GM21529 (cell line): ENCODE results near the gene ACER1.
"Not testable (repeated sequence)": the region's sequence is repeated elsewhere in the genome, so short reads cannot be mapped to it uniquely, and the experiment has no call there.

Source experiments
- ATAC-seq: cut with Tn5 transposase; IDR thresholded peaks from one replicate; pipeline ENCODE4 v1.9.1; 2021; ENCODE audit not compliant: unreplicated experiment

ACER1 gene

GRCh38 chr19:6357174-6357573 lies 23.8 kb upstream of the ACER1 start:
- ATAC-seq = no peak

GRCh38 chr19:6355321-6356040 lies 22.1 kb upstream of the ACER1 start:
- ATAC-seq = not testable (repeated sequence)

DNA sequence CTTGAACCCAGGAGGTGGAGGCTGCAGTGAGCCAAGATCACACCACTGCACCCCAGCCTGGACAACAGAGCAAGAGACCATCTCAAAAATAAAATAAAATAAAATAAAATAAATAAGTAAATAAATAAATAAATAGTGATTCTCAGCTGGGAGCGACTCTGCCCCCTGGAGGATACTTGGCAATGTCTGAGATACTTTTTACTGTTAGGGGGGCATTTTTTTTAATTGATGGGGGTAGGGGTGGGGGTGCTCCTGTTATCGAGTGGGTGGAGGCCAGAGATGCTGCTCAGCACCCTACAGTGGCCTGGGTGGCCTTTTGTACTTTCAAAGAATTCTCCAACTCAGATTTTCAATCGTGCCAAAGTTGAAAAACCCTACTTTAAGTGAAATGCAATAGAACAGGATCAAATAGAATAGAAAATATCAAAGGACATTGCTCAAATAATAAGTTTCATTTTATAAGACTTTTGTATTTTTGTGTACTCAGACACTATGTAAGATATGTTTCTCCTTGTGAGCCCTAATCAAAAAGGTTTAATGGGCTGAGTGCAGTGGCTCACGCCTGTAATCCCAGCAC lies 20.8 kb upstream of the ACER1 start:
- ATAC-seq = no peak

- no peak for ATAC-seq
These were observed 19.2 kb upstream of the ACER1 start for GRCh38 chr19:6352381-6353165.

DNA sequence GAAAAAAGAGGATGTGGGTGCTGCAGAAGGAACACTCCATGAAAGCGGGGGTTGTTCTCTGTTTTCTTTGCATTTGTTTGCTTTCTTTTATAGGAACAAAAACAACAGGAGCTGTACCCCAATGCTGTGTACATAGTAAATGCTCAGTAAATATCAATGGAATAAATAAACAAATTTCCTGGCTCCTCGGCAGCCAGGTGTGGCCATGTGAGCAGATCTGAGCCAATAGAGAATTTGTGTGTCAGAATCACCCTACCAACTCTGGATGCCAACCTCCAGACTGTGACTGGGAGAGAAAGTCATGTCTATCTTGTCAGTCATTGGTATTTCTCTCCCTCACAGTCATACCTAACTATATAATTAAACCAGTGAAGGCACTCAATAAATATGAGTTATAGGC lies 17.3 kb upstream of the ACER1 start:
- ATAC-seq = no peak

GRCh38 chr19:6349271-6349670 lies 15.9 kb upstream of the ACER1 start:
- ATAC-seq = not testable (repeated sequence)

- ATAC-seq = no peak
These were observed 10.1 kb upstream of the ACER1 start for GRCh38 chr19:6343462-6343861.

DNA sequence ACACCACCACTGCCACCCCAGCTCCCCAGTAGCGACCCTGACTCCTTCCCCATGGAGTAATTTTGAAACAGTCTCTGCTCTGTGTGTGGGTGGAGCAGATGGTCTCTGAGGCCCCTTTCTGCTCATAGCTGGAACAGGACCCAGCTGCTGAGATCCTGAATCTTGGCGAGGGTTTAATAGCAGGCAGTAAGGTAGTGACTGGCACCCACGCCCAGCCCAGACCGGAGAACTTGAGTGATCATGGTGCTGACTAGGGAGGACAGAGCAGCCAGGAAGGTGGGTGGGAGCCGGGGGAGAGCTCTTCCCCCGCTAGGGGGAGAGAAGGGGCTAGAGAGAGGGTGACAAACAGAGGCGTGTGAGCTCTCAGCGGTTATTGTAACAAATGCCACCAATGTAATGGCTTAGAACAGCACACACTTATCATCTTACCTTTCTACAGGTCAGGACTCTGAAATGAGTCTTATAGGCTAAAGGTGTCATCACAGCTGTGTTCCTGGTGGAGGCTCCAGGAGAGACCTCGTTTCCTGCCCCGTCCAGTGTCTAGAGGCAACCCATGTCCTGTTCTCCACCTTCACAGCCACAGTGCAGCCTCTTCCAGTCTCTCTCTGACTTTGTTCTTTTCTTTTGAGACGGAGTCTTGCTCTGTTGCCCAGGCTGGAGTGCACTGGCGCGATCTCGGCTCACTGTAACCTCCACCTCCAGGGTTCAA lies 7.2 kb upstream of the ACER1 start:
- ATAC-seq = no peak

DNA sequence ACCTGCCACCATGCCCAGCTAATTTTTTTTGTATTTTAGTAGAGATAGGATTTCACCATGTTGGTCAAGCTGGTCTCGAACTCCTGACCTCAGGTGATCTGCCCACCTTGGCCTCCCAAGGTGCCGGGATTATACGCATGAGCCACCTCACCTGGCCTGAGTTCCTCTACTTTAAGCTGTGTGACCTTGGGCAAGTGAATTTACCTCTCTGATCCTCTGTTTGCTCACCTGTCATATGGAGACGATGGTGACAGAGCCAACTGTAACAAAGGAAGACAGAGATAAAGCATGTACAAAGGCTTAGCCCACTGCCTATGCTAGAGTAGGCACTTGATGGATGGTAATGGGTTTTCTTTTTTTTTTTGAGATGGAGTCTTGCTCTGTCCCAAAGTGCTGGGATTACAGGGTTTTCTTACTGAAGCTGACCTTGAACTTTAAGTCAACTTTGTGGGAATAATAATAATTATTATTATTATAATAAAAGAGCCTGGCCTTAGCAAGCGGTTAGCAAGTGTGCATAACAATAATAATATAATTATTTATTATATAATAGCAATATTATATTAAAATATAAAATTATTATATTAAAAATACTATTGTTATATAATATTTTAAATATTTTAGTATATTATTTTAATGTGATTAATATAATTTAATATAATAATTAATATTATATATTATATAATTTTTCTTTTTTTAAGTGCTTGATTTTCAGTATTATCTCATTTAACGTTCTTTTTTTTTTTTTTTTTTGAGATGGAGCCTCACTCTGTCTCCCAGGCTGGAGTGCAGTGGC lies 1.3 kb upstream of the ACER1 start:
- ATAC-seq = no peak

DNA sequence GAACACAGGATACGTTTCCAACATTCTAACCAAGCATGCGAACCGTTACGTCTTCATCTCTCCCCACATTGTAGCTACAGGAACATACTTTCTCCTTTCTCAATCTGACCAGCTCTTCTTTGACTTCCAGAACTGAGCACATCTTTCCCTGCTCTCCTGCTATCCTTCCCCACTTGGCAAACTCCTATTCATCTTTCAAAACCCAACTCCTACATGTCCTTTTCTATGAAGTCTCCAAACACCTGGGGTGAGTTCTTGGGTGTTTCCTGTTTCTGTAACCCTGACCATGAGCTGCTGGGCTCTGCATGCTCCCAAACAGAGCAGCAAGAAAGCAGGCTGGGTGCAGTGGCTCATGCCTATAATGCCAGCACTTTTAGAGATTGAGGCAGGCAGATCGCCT lies 6.6 kb downstream of the ACER1 start:
- ATAC-seq = no peak

DNA sequence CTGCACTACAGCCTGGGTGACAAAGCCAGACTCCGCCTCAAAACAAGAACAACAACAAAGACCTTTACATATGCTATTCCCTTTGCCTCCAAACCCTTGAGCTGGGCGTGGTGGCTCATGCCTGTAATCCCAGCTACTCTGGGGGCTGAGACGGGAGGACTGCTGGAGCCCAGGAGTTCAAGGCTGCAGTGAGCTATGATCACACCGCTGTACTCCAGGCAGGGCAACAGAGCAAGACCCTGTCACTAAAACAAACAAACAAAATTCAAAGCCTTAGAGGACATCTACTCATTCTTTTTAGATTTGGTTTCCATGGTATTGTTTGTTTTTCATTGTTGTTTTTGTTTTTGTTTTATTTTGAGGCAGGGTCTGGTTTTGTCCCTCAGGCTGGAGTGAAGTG lies 7.8 kb downstream of the ACER1 start:
- no peak for ATAC-seq

DNA sequence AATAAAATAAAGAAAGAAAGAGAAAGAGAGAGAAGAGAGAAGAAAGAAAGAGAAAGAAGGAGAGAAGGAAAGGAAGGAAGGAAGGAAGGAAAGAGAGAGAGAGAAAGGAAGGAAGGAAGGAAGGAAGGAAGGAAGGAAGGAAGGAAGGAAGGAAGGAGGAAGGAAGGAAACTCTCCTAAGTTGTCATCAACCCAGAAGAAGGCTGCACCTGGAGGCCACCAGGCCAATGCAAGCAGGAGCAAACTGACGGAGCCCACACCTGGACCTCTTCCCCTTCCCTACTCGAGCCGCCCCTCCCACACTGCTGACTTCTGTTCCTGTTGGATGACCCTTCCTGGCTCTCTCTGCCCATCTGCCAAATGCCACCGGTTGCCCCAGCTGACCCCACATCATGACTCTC lies 8.7 kb downstream of the ACER1 start:
- no peak for ATAC-seq

DNA sequence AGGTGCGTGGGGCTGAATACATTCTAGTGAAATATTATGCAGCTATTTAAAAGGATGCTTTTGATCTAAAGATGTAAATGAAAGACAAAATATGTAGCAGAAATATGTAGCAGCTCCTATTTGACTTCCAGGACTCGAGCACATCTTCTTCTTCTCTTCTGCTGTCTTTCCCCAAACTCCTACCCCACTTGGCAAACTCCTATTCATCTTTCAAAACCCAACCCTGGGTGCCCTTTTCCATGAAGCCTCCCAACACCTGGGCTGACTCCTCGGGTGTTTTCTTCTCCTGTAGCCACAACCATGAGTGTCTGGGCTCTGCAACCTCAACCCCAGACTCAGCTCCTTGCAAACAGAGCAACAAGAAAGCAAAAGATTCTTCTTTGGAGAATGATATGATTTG lies 11.1 kb downstream of the ACER1 start:
- no peak for ATAC-seq

DNA sequence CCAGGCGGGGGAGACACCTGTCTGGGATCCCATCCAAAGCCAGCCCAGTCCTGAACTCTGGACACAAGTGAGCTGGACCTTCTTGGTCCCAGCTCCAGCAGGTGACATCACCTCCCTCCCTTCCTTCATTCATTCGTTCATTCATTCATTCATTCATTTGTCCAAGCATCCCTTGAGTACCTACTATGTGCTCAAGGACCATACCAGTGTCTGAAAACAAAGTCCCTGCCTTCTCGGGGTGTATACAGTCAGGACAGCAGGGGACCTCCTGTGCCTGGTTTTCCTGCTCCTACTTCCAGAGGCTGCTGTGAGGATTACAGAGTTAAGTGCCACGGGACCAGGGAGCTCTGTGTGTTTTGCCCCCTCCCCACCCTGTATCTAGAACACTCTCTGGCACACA lies 14.0 kb downstream of the ACER1 start:
- ATAC-seq = no peak

- ATAC-seq = no peak
These were observed 14.6 kb downstream of the ACER1 start for GRCh38 chr19:6318772-6319171.

DNA sequence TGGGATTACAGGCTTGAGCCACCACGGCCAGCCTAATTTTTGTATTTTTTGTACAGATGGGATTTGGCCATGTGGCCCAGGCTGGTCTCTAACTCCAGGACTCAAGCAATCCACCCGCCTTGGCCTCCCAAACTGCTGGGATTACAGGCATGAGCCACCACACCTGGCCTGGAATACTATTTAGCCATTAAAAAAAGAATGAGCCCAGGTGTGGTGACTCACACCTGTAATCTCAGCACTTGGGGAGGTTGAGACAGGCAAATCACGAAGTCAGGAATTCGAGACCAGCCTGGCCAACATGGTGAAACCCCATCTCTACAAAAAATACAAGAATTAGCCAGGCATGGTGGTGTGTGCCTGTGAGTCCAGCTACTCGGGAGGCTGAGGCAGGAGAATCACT lies 17.8 kb downstream of the ACER1 start:
- not testable (repeated sequence) for ATAC-seq

GRCh38 chr19:6313398-6313969 lies 19.9 kb downstream of the ACER1 start:
- ATAC-seq = no peak

- ATAC-seq = no peak
These were observed 21.4 kb downstream of the ACER1 start for GRCh38 chr19:6312018-6312417.

DNA sequence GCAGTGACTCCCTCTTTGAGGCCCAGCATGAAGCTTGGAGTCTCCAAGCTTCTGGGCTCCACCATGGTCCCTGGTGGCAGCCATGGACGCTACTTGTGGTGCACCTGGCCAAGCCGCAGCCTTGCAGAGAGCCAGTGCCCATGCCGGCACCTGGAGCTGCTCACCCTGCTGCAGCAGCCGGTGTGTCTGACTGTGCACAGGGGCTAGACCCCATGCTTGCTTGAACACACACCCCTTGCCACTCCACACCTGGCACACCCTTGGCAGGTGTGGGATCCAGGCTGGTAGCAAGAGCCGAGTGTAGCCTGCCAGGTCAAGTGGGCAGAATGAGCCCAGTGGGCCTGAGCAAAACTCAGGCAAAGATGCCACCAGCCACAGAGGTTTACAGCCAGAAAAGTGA lies 35.0 kb downstream of the ACER1 start:
- no peak for ATAC-seq

DNA sequence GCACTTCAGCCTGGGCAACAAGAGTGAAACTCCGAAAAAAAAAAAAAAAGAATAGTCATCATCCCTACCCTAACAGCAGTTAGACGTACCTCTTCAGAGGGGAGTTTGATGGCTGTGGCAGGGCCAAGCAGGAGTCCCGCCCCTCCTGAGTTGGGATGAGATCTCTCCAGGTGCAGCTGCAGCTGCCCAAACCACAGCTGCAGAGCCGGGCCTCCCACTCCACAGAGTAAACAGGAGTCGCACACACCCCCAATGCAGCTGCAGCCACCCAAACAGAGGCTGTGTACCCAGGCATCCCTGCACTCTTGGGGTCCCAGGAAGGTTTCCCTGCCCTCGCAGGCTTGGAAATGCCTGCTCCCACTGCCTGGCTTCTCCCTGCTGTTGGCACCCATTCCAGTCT lies 36.2 kb downstream of the ACER1 start:
- no peak for ATAC-seq
